Activated CD4-positive, alpha-beta T cell treated with anti-CD3 and anti-CD28 coated beads, Interleukin-2, Interleukin-4, amounts not matched to agents 100 ng/mL and 50 ng/mL, durations not matched to agents 16 hours and 8 hours (primary cell): ENCODE data around the gene GPR161.

Source experiments
- DNase-seq: peaks from one replicate; pipeline ENCODE4 v3.0.0-alpha.2; 2020; ENCODE audit warnings: low spot score

GPR161 gene

GRCh38 chr1:168106274-168106673, 30.5 kb downstream of the GPR161 start:
- no peak for DNase-seq

- no peak for DNase-seq
Observed at GRCh38 chr1:168105846-168106245, 30.9 kb downstream of the GPR161 start.

- no peak for DNase-seq
Observed at GRCh38 chr1:168104535-168104934, 32.2 kb downstream of the GPR161 start.

GRCh38 chr1:168102487-168102886, 34.2 kb downstream of the GPR161 start:
- no peak for DNase-seq

GRCh38 chr1:168101336-168101735, 35.4 kb downstream of the GPR161 start:
- DNase-seq, result no peak

- no peak for DNase-seq
Observed at GRCh38 chr1:168100315-168101002, 36.3 kb downstream of the GPR161 start.

GRCh38 chr1:168099337-168099801, 37.4 kb downstream of the GPR161 start:
- no peak for DNase-seq

- DNase-seq, result no peak
Observed at GRCh38 chr1:168098534-168099320, 38.0 kb downstream of the GPR161 start.

GRCh38 chr1:168097921-168098528, 38.7 kb downstream of the GPR161 start:
- no peak for DNase-seq

- no peak for DNase-seq
Observed at GRCh38 chr1:168096296-168097165, 40.2 kb downstream of the GPR161 start.

GRCh38 chr1:168095476-168095875, 41.3 kb downstream of the GPR161 start:
- no peak for DNase-seq

GRCh38 chr1:168093616-168094015, 43.1 kb downstream of the GPR161 start:
- no peak for DNase-seq

- no peak for DNase-seq
Observed at GRCh38 chr1:168092566-168093355, 44.0 kb downstream of the GPR161 start.

GRCh38 chr1:168091720-168092550, 44.8 kb downstream of the GPR161 start:
- no peak for DNase-seq

- DNase-seq, result no peak
Observed at GRCh38 chr1:168091063-168091462, 45.7 kb downstream of the GPR161 start.

GRCh38 chr1:168090395-168090794, 46.3 kb downstream of the GPR161 start:
- no peak for DNase-seq

- DNase-seq, result no peak
Observed at GRCh38 chr1:168089979-168090337, 46.8 kb downstream of the GPR161 start.

GRCh38 chr1:168089326-168089978, 47.3 kb downstream of the GPR161 start:
- no peak for DNase-seq

GRCh38 chr1:168088511-168089325, 48.0 kb downstream of the GPR161 start:
- no peak for DNase-seq
